Mesendoderm (in vitro differentiated cells): ENCODE results near the gene AFAP1.

Source experiments
- DNase-seq: peaks from one replicate; pipeline ENCODE4 v3.0.0; 2013
- H2AK5ac ChIP-seq: 2 replicates; pipeline ENCODE4 v1.6.1; 2013; ENCODE audit warnings: low read length, inconsistent platforms
- H2BK120ac ChIP-seq: 2 replicates; pipeline ENCODE4 v1.6.1; 2013; ENCODE audit warnings: low read depth, mild to moderate bottlenecking, low read length, moderate library complexity, mixed read lengths
- H2BK15ac ChIP-seq: replicated peaks from 2 replicates; pipeline ENCODE4 v1.6.1; 2013; ENCODE audit warnings: low read depth, mild to moderate bottlenecking, moderate library complexity
- H2BK5ac ChIP-seq: 2 replicates; pipeline ENCODE4 v1.6.1; 2013; ENCODE audit warnings: low read length, inconsistent platforms
- H3K18ac ChIP-seq: 2 replicates; pipeline ENCODE4 v1.6.1; 2013; ENCODE audit warnings: mild to moderate bottlenecking, low read length, mixed read lengths
- H3K23ac ChIP-seq: one replicate; pipeline ENCODE4 v1.6.1; 2013; ENCODE audit warnings: low read length
- H3K27ac ChIP-seq: 2 replicates; pipeline ENCODE4 v1.5.1; 2013; ENCODE audit warnings: low read depth, mild to moderate bottlenecking, inconsistent platforms, low read length, moderate library complexity
- H3K27me3 ChIP-seq: 2 replicates; pipeline ENCODE4 v1.6.1; 2013; ENCODE audit warnings: low read length, control low read depth, mild to moderate bottlenecking, inconsistent platforms; ENCODE audit not compliant: insufficient read depth, poor library complexity
- H3K36me3 ChIP-seq: 2 replicates; pipeline ENCODE4 v1.6.1; 2013; ENCODE audit warnings: low read length, inconsistent platforms; ENCODE audit not compliant: control insufficient read depth, insufficient read depth
- H3K4ac ChIP-seq: one replicate; pipeline ENCODE4 v1.6.1; 2013; ENCODE audit warnings: low read depth, mild to moderate bottlenecking, low read length, moderate library complexity
- H3K4me1 ChIP-seq: 2 replicates; pipeline ENCODE4 v1.6.1; 2013; ENCODE audit warnings: low read depth, low read length, inconsistent platforms; ENCODE audit not compliant: control insufficient read depth
- H3K4me2 ChIP-seq: 2 replicates; pipeline ENCODE4 v1.6.1; 2013; ENCODE audit warnings: low read length
- H3K4me3 ChIP-seq: 2 replicates; pipeline ENCODE4 v1.5.1; 2013; ENCODE audit warnings: mild to moderate bottlenecking, low read length
- H3K56ac ChIP-seq: one replicate; pipeline ENCODE4 v1.6.1; 2013; ENCODE audit warnings: low read length
- H3K79me1 ChIP-seq: 2 replicates; pipeline ENCODE4 v1.6.1; 2013; ENCODE audit warnings: low read length, inconsistent platforms
- H3K79me2 ChIP-seq: 2 replicates; pipeline ENCODE4 v1.6.1; 2013; ENCODE audit warnings: mild to moderate bottlenecking, low read length; ENCODE audit not compliant: control insufficient read depth, insufficient read depth
- H3K9ac ChIP-seq: 2 replicates; pipeline ENCODE4 v1.6.1; 2013; ENCODE audit warnings: low read length, inconsistent platforms
- H4K5ac ChIP-seq: one replicate; pipeline ENCODE4 v1.6.1; 2013; ENCODE audit warnings: low read length
- H4K8ac ChIP-seq: one replicate; pipeline ENCODE4 v1.6.1; 2013; ENCODE audit warnings: low read depth, mild to moderate bottlenecking, control low read depth, low read length, moderate library complexity
- WGBS: extraction: QIAGEN DNeasy Blood & Tissue Kit; methylation state at CpG from one replicate; pipeline ENCODE4 v1.1.7; 2013; ENCODE audit warnings: low lambda C conversion rate, missing lambda C conversion rate; ENCODE audit not compliant: insufficient coverage; ENCODE audit errors: extremely low coverage; 5-methylcytosine and 5-hydroxymethylcytosine counted together

Gene AFAP1

GRCh38 chr4:7843831-7844593 is 95.6 kb downstream of the AFAP1 start:
- peaks cover 7% of the 10 kb centered on the region for H3K4me1 ChIP-seq
- H3K4me3 ChIP-seq, result no peak overlapping the region
- no peaks in the 10 kb centered on the region for H3K27me3 ChIP-seq
- no peaks in the 10 kb centered on the region for H3K79me2 ChIP-seq
- DNase-seq, result peak; percentile 91
- no peak overlapping the region for H2BK5ac ChIP-seq
- H3K79me1 ChIP-seq, result peaks cover 11% of the 10 kb centered on the region
- H2AK5ac ChIP-seq, result no peak overlapping the region
- no CpG with 5 or more reads among the region's 11 CpGs for WGBS
- no peak overlapping the region for H3K56ac ChIP-seq
- no peak overlapping the region for H4K8ac ChIP-seq
- H2BK15ac ChIP-seq, result no peak overlapping the region
- no peak overlapping the region for H3K9ac ChIP-seq
- H4K5ac ChIP-seq, result no peak overlapping the region
- no peak overlapping the region for H3K23ac ChIP-seq
- peak overlapping the region; percentile 18 for H3K27ac ChIP-seq
- H2BK120ac ChIP-seq, result no peak overlapping the region
- H3K4ac ChIP-seq, result peak overlapping the region; percentile 85
- H3K18ac ChIP-seq, result no peak overlapping the region
- H3K4me2 ChIP-seq, result no peak overlapping the region
- no peaks in the 10 kb centered on the region for H3K36me3 ChIP-seq

- H2BK120ac ChIP-seq, result no peak overlapping the region
- H2BK5ac ChIP-seq, result no peak overlapping the region
- H4K5ac ChIP-seq, result no peak overlapping the region
- peak overlapping the region; percentile 65 for H3K56ac ChIP-seq
- H2AK5ac ChIP-seq, result no peak overlapping the region
- H3K4me3 ChIP-seq, result no peak overlapping the region
- H3K79me2 ChIP-seq, result no peaks in the 10 kb centered on the region
- H3K18ac ChIP-seq, result no peak overlapping the region
- peaks cover 5% of the 10 kb centered on the region for H3K79me1 ChIP-seq
- H3K4me2 ChIP-seq, result no peak overlapping the region
- DNase-seq, result peak; percentile 94
- no CpG with 5 or more reads among the region's 22 CpGs for WGBS
- no peak overlapping the region for H3K4ac ChIP-seq
- H3K27me3 ChIP-seq, result no peaks in the 10 kb centered on the region
- no peaks in the 10 kb centered on the region for H3K36me3 ChIP-seq
- peaks cover 7% of the 10 kb centered on the region for H3K4me1 ChIP-seq
- H3K23ac ChIP-seq, result no peak overlapping the region
- H4K8ac ChIP-seq, result no peak overlapping the region
- H3K9ac ChIP-seq, result peak overlapping the region; percentile 17
- H3K27ac ChIP-seq, result peak overlapping the region; percentile 84
- no peak overlapping the region for H2BK15ac ChIP-seq
Observed at GRCh38 chr4:7842384-7843279, 97.0 kb downstream of the AFAP1 start.

- H3K27me3 ChIP-seq, result no peaks in the 10 kb centered on the region
- H3K18ac ChIP-seq, result peak overlapping the region; percentile 55
- no peak overlapping the region for H2AK5ac ChIP-seq
- H3K4me1 ChIP-seq, result peaks cover 7% of the 10 kb centered on the region
- no peak overlapping the region for H3K4ac ChIP-seq
- no peak for DNase-seq
- no peaks in the 10 kb centered on the region for H3K36me3 ChIP-seq
- H3K9ac ChIP-seq, result no peak overlapping the region
- WGBS, result no CpG with 5 or more reads among the region's 2 CpGs
- H3K79me1 ChIP-seq, result peaks cover 5% of the 10 kb centered on the region
- no peak overlapping the region for H4K8ac ChIP-seq
- H3K27ac ChIP-seq, result no peak overlapping the region
- no peak overlapping the region for H3K4me2 ChIP-seq
- H3K23ac ChIP-seq, result no peak overlapping the region
- no peak overlapping the region for H3K56ac ChIP-seq
- no peak overlapping the region for H4K5ac ChIP-seq
- no peak overlapping the region for H2BK5ac ChIP-seq
- no peak overlapping the region for H3K4me3 ChIP-seq
- H2BK15ac ChIP-seq, result no peak overlapping the region
- H2BK120ac ChIP-seq, result no peak overlapping the region
- H3K79me2 ChIP-seq, result no peaks in the 10 kb centered on the region
Observed at GRCh38 chr4:7841894-7842293, 97.8 kb downstream of the AFAP1 start.

- WGBS, result no CpG with 5 or more reads among the region's 6 CpGs
- no peak overlapping the region for H2BK120ac ChIP-seq
- H3K4ac ChIP-seq, result no peak overlapping the region
- H3K56ac ChIP-seq, result no peak overlapping the region
- no peak overlapping the region for H3K4me3 ChIP-seq
- no peak overlapping the region for H2AK5ac ChIP-seq
- DNase-seq, result no peak
- no peaks in the 10 kb centered on the region for H3K36me3 ChIP-seq
- no peak overlapping the region for H3K23ac ChIP-seq
- H3K79me1 ChIP-seq, result peaks cover 5% of the 10 kb centered on the region
- H3K9ac ChIP-seq, result peak overlapping the region; percentile 30
- no peak overlapping the region for H2BK5ac ChIP-seq
- no peaks in the 10 kb centered on the region for H3K27me3 ChIP-seq
- no peaks in the 10 kb centered on the region for H3K79me2 ChIP-seq
- H3K4me2 ChIP-seq, result no peak overlapping the region
- H3K27ac ChIP-seq, result no peak overlapping the region
- H3K4me1 ChIP-seq, result peaks cover 7% of the 10 kb centered on the region
- H3K18ac ChIP-seq, result no peak overlapping the region
- H4K5ac ChIP-seq, result no peak overlapping the region
- H4K8ac ChIP-seq, result no peak overlapping the region
- no peak overlapping the region for H2BK15ac ChIP-seq
Observed at GRCh38 chr4:7841071-7841470, 98.6 kb downstream of the AFAP1 start.

- no CpG with 5 or more reads among the region's 4 CpGs for WGBS
- Histone ChIP-seq H3K18ac (no peak overlapping the region), H3K36me3 (no peaks in the 10 kb centered on the region)
Observed at GRCh38 chr4:7839856-7840255, 99.8 kb downstream of the AFAP1 start.

More at GRCh38 chr4:7839856-7840255, 99.8 kb downstream of the AFAP1 start:
- Histone ChIP-seq H4K5ac (no peak overlapping the region), H2BK120ac (no peak overlapping the region), H3K4me3 (no peak overlapping the region), H4K8ac (no peak overlapping the region), H3K27ac (no peak overlapping the region), H2BK15ac (no peak overlapping the region), H3K79me1 (peaks cover 5% of the 10 kb centered on the region), H3K9ac (no peak overlapping the region), H3K4me1 (peaks cover 7% of the 10 kb centered on the region), H3K4ac (no peak overlapping the region), H3K4me2 (no peak overlapping the region), H3K56ac (no peak overlapping the region), H2BK5ac (no peak overlapping the region), H2AK5ac (no peak overlapping the region), H3K23ac (no peak overlapping the region), H3K79me2 (no peaks in the 10 kb centered on the region), H3K27me3 (no peaks in the 10 kb centered on the region)
- no peak for DNase-seq
